Measurements from ENCODE around the gene B3GALT6. TPM values are rescaled to one million over a fixed set of nuclear protein-coding genes. Genes with fewer than 3 reads are reported as not detected.

B3GALT6 gene
- total and polyA plus RNA-seq, 11 donors, result 6.7 to 21.4 (median 11.2) TPM

DNA sequence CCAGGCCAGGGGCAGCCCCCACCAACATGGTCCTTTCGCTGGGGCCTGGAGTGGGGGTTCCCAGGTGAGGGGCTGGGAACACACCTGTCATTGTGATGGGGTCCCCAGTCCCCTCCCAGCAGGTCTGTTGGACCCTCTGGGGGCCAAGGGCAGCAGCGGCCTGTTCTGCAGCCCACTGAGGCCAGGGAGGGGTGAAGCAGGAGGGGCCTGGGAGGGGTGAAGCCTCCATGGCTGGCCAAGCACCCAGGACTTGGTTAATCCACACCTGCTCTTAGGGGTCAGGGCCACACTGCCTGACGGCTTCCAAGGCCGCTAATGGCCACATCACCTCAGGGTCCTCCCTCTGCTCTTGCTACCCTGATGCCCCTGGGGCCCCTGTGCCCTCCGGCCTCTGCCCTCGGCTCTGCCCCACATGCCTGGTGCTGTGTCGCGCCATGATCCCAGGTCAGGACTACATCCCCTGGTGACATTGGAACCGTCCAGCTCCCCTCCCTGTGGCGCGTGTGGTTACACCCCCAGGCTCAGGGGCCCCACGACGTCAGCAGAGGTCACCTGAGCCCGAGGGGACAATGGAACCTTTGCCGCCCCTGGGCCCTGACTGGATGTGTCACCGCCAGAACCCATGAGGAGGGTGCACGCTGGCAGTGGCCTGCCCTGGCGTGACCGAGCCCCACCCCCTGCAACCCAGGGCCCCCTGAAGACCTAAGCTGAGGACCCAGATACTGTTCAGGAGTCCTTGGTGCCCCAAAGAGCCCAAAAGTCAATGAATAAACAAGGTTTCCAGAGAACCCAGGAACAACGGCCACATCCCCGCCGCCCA, 32.7 kb upstream of the B3GALT6 start:
- 85 to 90% (median 87%) methylated on average over 11 to 22 of the region's 22 CpGs for WGBS, 4 donors
- intact Hi-C loops (cut with DNase I), result loop anchor here in 1 of 10 donors (5.0 kb wide), 1 partner anchor 42 kb away; no protein-coding TSS in a partner anchor
- no peak for ATAC-seq

DNA sequence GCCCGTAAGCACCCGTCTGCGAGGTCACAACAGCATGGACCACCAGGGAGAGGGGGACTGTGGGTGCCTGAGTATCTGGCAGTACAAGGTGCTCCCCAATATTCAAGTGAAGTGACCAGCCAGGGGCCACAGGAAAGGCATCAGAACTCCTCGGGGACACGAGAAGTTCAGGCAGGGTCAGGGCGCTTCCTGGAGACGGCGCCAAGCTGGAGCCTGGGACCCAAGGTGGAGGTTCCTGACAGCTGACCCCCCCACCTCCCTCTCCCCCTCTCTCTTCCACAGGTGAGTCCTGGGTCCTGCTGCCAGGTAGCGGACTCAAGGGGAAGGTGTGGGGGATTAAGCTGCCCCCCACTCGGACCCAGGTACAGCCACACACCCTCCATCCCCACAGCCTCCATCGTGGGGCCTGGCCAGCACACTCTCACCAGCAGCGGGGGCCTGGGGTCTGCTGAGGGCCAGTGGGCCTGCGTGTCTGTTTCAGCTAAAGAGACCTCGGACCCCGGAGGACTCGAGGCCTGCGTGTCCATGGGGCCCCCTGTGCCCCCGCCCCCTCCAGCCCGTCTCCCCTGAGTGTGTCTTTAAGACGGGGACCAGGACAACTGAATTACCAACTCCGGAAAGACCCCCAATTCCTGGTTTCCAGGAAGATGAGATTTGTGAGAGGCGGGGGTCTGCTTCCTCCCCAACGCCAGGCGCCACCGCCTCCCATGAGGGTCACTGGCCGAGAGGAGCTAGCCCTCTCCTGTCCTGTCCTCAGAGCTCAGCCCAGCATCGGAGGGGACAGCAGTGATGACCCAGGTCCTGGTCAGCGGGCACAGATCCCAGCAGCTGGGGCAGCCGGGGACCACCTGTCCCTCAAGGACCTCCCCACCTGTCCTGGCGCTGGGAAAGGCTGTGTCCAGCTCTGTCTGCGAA, 31.8 kb upstream of the B3GALT6 start:
- peak in 4 of 5 donors; percentile 19 to 43 (median 26) for DNase-seq
- ATAC-seq, result peak in 2 of 4 donors; percentile 3 to 34
- H3K27ac ChIP-seq, result peak overlapping the region in 1 of 12 donors; percentile 64
- H3K4me1 ChIP-seq, result peaks cover 0 to 13% (median 8%) of the 10 kb centered on the region in 12 donors
- TF ChIP-seq POLR2A (IDR thresholded peaks at IDR 0.05), result no peak
- TF ChIP-seq, protein P1, sequence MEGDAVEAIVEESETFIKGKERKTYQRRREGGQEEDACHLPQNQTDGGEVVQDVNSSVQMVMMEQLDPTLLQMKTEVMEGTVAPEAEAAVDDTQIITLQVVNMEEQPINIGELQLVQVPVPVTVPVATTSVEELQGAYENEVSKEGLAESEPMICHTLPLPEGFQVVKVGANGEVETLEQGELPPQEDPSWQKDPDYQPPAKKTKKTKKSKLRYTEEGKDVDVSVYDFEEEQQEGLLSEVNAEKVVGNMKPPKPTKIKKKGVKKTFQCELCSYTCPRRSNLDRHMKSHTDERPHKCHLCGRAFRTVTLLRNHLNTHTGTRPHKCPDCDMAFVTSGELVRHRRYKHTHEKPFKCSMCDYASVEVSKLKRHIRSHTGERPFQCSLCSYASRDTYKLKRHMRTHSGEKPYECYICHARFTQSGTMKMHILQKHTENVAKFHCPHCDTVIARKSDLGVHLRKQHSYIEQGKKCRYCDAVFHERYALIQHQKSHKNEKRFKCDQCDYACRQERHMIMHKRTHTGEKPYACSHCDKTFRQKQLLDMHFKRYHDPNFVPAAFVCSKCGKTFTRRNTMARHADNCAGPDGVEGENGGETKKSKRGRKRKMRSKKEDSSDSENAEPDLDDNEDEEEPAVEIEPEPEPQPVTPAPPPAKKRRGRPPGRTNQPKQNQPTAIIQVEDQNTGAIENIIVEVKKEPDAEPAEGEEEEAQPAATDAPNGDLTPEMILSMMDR (IDR thresholded peaks at IDR 0.05), result no peak
- H3K9me3 ChIP-seq, result peaks cover 0 to 7% (median 0%) of the 10 kb centered on the region in 12 donors
- H3K27me3 ChIP-seq, result peaks cover 0 to 34% (median 5%) of the 10 kb centered on the region in 9 donors
- intact Hi-C loops (cut with DNase I), result loop anchor here in 2 of 10 donors (5.0 kb wide), 2 partner anchors 38 to 43 kb away; no protein-coding TSS in a partner anchor
- no peaks in the 10 kb centered on the region for H3K36me3 ChIP-seq
- peak overlapping the region in 9 of 12 donors; percentile 46 to 62 (median 56) for H3K4me3 ChIP-seq
- WGBS, 4 donors, result 71 to 80% (median 73%) methylated on average over 8 to 31 of the region's 31 CpGs

More for the DNA sequence above, 32.7 kb upstream of the B3GALT6 start:
- Histone ChIP-seq H3K4me1 (peaks cover 0 to 13% (median 8%) of the 10 kb centered on the region in 12 donors), H3K9me3 (peaks cover 0 to 16% (median 0%) of the 10 kb centered on the region in 12 donors), H3K27me3 (peaks cover 0 to 28% (median 5%) of the 10 kb centered on the region in 9 donors), H3K36me3 (no peaks in the 10 kb centered on the region), H3K27ac (no peak overlapping the region), H3K4me3 (no peak overlapping the region)
- TF ChIP-seq POLR2A (IDR thresholded peaks at IDR 0.05), result no peak
- TF ChIP-seq, protein P1 (IDR thresholded peaks at IDR 0.05), result no peak
- DNase-seq, result peak in 4 of 5 donors; percentile 5 to 52 (median 18)

DNA sequence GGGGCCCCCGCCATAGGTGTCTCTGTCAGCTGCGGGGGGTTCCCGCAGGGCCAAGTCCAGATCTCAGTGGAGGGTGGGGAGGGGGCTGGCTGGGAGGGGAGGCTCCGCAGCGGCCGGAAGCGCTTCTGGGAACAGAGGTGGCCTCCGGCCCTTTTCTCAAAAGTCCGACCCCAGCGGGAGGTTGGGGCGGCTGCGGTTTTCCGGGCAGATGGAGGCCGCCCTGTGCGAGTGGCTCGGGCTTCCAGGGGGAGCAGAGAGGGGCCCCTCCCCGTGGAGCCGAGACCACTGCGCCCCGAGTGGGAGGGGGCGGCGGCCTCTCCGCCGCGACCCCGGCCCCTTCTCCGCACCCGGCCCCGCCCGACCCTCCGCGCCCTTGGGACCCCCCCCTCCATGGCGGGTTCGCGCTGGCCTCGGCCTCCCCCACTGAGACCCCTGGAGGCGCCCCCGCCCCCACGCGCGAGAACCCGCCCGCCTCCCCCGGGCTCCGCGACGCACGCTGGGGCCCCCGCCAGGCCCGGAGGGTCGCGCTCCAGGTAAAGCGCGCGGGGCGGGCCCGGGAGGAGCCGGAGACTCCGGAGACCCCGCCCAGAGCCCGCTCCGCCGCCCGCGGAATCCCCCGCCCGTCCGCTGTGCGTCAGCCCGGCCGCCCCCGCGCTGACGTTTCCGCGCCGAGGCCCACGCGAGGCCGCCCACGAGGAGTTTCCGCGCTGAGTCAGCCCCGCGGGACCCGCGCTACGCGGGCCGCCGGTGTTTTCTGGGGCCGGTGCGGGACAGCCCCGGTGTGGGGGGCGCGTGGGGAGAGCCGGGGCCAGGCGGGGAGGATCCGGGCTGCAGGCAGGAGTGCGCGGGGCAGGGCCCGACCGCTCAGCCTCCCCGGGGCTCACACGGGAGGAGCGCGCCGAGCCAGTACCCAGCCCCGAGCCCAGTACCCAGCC, 30.9 kb upstream of the B3GALT6 start:
- ATAC-seq (peak in 3 of 4 donors; percentile 35 to 76 (median 67)), DNase-seq (peak; percentile 59 to 85 (median 75))
- WGBS, 4 donors, result 1 to 5% (median 2%) methylated on average over 12 to 109 of the region's 109 CpGs
- intact Hi-C loops (cut with DNase I), result loop anchor here in 1 of 10 donors (5.0 kb wide), 1 partner anchor 39 kb away; no protein-coding TSS in a partner anchor
- Histone ChIP-seq H3K27me3 (peaks cover 0 to 44% (median 11%) of the 10 kb centered on the region in 9 donors), H3K27ac (peak overlapping the region in 5 of 12 donors; percentile 51 to 71 (median 64)), H3K9me3 (no peaks in the 10 kb centered on the region), H3K36me3 (no peaks in the 10 kb centered on the region), H3K4me3 (peak overlapping the region; percentile 26 to 62 (median 52)), H3K4me1 (peaks cover 0 to 18% (median 11%) of the 10 kb centered on the region in 12 donors)
- TF ChIP-seq POLR2A (IDR thresholded peaks at IDR 0.05), result no peak
- TF ChIP-seq, protein P1 (IDR thresholded peaks at IDR 0.05), result no peak
